Measurements from ENCODE around the gene LONP2. TPM values are rescaled to one million over a fixed set of nuclear protein-coding genes. Genes with fewer than 3 reads are reported as not detected.
A peak's percentile ranks its signal among the peaks of the same experiment; 100 is the strongest.

Gene LONP2
- total and polyA plus RNA-seq, 12 donors = 45.3 to 89.1 (median 75.2) TPM

DNA sequence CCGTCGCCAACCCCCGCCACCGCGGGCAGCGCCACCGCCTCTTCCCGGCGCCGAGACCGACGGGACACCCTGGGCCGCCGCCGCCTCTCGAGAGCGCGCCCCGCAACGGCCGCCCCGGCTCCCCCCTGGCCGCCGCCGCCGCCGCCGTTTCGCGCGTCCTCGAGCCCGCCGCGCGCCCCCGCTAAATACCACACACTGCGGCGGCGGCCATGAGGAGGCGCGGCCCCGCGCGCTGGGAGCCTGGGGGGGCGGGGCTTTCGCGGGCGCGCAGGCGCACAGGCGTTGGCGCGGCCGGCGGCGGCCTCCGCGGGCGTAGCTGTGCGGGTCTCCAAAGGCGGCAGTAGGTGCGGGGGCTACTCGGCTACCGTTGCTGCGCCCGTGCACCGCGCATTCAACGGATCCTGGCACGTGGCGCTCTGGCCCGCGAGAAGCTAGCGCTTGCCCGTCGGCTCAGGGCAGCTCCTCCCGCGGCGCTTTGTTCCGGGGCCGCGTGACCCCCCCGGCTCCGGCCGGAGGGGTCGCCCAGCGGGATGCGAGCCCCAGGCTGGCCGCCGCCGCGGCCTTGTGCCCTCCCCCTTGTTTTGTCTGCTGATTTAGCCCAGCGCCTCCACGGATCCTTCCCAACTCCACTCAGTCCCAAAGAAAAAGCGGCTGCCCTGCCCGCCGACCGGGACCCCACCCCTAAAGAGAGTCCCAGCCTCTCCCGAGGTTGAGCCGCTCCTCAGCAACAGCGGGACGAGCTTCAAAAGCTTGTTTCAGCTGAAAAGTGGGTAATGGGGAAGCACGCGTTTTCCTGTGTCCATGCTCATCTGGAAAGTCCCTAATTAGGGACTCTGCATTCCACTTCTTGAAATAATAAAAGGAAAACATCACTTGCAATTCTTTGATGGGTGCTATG is 141.4 kb downstream of the LONP2 start, which contains the start of gene SIAH1:
SIAH1 (minus strand) TSS at position 161 of the 898 bp plus-strand sequence. CDS start 22,985 bp downstream, outside the sequence.
- TF ChIP-seq, protein P1, sequence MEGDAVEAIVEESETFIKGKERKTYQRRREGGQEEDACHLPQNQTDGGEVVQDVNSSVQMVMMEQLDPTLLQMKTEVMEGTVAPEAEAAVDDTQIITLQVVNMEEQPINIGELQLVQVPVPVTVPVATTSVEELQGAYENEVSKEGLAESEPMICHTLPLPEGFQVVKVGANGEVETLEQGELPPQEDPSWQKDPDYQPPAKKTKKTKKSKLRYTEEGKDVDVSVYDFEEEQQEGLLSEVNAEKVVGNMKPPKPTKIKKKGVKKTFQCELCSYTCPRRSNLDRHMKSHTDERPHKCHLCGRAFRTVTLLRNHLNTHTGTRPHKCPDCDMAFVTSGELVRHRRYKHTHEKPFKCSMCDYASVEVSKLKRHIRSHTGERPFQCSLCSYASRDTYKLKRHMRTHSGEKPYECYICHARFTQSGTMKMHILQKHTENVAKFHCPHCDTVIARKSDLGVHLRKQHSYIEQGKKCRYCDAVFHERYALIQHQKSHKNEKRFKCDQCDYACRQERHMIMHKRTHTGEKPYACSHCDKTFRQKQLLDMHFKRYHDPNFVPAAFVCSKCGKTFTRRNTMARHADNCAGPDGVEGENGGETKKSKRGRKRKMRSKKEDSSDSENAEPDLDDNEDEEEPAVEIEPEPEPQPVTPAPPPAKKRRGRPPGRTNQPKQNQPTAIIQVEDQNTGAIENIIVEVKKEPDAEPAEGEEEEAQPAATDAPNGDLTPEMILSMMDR (IDR thresholded peaks at IDR 0.05) = no peak
- peak; percentile 70 to 88 for TF ChIP-seq POLR2A (IDR thresholded peaks at IDR 0.05)
- peak within 1 kb of the TSS; percentile 48 to 100 (median 99) for H3K27ac ChIP-seq
- no peaks in the 10 kb centered on the region for H3K9me3 ChIP-seq (replicated peaks in 1 of 3)
- no peaks in the 10 kb centered on the region for H3K36me3 ChIP-seq (replicated peaks in 1 of 2)
- intact Hi-C loops (cut with DNase I) = no loop called here
- WGBS, 4 donors = 0 to 2% (median 1%) methylated on average over 22 to 105 of the region's 105 CpGs
- H3K4me3 ChIP-seq = peak within 1 kb of the TSS; percentile 36 to 98 (median 92)
- peak; percentile 76 to 88 (median 82) for DNase-seq
- H3K4me1 ChIP-seq (replicated peaks in 1 of 2) = peaks cover 32 to 35% of the 10 kb centered on the region in 2 donors
- no peaks in the 10 kb centered on the region for H3K27me3 ChIP-seq

DNA sequence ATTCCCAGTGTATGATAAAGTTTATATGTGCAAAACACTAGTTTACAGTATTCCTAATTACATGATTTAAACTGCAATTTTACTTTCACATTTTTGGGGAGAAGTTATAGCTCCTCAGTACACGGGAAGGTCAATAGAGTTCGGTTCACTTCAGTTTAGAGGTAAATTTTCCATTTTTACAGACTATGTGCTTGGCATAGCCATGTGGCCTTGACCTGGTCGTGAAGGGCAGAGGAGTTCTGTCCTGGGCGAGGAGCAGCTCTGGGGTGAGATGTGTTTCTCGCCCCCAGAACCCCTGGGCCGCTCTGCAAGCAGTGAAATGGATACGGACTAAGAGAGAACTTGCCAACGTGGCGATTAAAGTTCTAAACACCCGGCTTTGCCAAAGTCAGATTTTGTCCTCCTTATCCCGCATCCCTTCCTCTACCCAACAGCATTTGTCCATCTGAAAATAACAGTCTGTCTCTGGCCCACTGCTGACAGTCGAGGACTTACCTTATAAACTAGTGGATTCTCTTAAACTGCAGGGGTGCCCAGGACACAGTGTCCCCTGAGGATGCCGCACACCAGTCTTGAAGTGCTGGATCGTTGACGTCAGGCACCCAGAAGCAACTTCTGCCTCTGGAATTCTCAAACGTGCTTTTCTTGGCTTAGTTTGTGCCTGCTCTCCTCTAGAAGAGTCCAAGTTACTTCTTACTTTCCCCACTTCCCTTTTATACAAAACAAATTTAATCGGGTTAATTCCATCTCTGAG is 142.6 kb downstream of the LONP2 start:
- peak in 6 of 7 donors; percentile 18 to 68 (median 42) for DNase-seq
- no peaks in the 10 kb centered on the region for H3K9me3 ChIP-seq (replicated peaks in 1 of 3)
- intact Hi-C loops (cut with DNase I) = no loop called here
- H3K27me3 ChIP-seq = no peaks in the 10 kb centered on the region
- peaks cover 19 to 26% of the 10 kb centered on the region in 2 donors for H3K4me1 ChIP-seq (replicated peaks in 1 of 2)
- no peaks in the 10 kb centered on the region for H3K36me3 ChIP-seq (replicated peaks in 1 of 2)
- no peak for TF ChIP-seq POLR2A (IDR thresholded peaks at IDR 0.05)
- TF ChIP-seq, protein P1 (IDR thresholded peaks at IDR 0.05) = no peak
- peak overlapping the region in 2 of 5 donors; percentile 82 to 99 for H3K27ac ChIP-seq
- no peak overlapping the region for H3K4me3 ChIP-seq
- WGBS, 4 donors = 60 to 69% (median 67%) methylated on average over 17 of the region's 17 CpGs

GRCh38 chr16:48392407-48392806 is 148.3 kb downstream of the LONP2 start:
- no peak for TF ChIP-seq POLR2A (IDR thresholded peaks at IDR 0.05)
- TF ChIP-seq, protein P1 (IDR thresholded peaks at IDR 0.05) = no peak
- Histone ChIP-seq H3K9me3 (replicated peaks in 1 of 3) (no peaks in the 10 kb centered on the region), H3K4me3 (no peak overlapping the region), H3K4me1 (replicated peaks in 1 of 2) (peaks cover 0 to 8% of the 10 kb centered on the region in 2 donors), H3K27me3 (no peaks in the 10 kb centered on the region), H3K27ac (no peak overlapping the region), H3K36me3 (replicated peaks in 1 of 2) (no peaks in the 10 kb centered on the region)
- intact Hi-C loops (cut with DNase I) = no loop called here
- 89 to 94% (median 92%) methylated on average over 5 of the region's 5 CpGs for WGBS, 4 donors
- DNase-seq = no peak
